Measurements from ENCODE around the gene SEMA3C. TPM values are rescaled to one million over a fixed set of nuclear protein-coding genes. Genes with fewer than 3 reads are reported as not detected.

SEMA3C gene
- total RNA-seq, 1 experiment from 2014 or later = 13.3 TPM

- no TSS peak for BruUV-seq (replicated peaks)
Observed at GRCh38 chr7:80918399-80918798, 452 bp downstream of the SEMA3C start.

GRCh38 chr7:80916770-80917741, 1.8 kb downstream of the SEMA3C start:
- Histone ChIP-seq H3K9me3 (ENCODE audit: low read depth, low read length, poor library complexity, severe bottlenecking) (no peaks in the 10 kb centered on the region), H3K36me3 (ENCODE audit: insufficient read depth, low read length, poor library complexity, severe bottlenecking) (no peaks in the 10 kb centered on the region), H3K4me1 (ENCODE audit: insufficient read depth, low read length, poor library complexity, severe bottlenecking) (peaks cover 10% of the 10 kb centered on the region), H3K27me3 (replicated peaks; ENCODE audit: insufficient read depth, low read depth, low read length, poor library complexity) (no peaks in the 10 kb centered on the region), H3K27ac (ENCODE audit: low read depth, low read length, poor library complexity, severe bottlenecking) (no peak overlapping the region), H3K4me3 (ENCODE audit: low read depth, low read length, poor library complexity, severe bottlenecking) (peak overlapping the region; percentile 60)
- no TSS peak for BruUV-seq (replicated peaks)
- peak; percentile 63 for DNase-seq (ENCODE audit: low spot score)
- POLR2A ChIA-PET (ENCODE audit: low non-redundant PET) = interaction anchor here (0.7 to 0.8 kb wide), 2 partner anchors 10 to 162 kb away, joined by 3 to 4 read pairs; no protein-coding TSS in a partner anchor
- CTCF ChIA-PET = interaction anchor here (0.6 to 1.6 kb wide), 2 partner anchors 175 to 553 kb away, joined by 3 to 7 read pairs; no protein-coding TSS in a partner anchor
- TF ChIP-seq, protein P1, sequence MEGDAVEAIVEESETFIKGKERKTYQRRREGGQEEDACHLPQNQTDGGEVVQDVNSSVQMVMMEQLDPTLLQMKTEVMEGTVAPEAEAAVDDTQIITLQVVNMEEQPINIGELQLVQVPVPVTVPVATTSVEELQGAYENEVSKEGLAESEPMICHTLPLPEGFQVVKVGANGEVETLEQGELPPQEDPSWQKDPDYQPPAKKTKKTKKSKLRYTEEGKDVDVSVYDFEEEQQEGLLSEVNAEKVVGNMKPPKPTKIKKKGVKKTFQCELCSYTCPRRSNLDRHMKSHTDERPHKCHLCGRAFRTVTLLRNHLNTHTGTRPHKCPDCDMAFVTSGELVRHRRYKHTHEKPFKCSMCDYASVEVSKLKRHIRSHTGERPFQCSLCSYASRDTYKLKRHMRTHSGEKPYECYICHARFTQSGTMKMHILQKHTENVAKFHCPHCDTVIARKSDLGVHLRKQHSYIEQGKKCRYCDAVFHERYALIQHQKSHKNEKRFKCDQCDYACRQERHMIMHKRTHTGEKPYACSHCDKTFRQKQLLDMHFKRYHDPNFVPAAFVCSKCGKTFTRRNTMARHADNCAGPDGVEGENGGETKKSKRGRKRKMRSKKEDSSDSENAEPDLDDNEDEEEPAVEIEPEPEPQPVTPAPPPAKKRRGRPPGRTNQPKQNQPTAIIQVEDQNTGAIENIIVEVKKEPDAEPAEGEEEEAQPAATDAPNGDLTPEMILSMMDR (conservative IDR thresholded peaks at IDR 0.05; ENCODE audit: low read depth, low read length) = peak; percentile 77
- TF ChIP-seq EZH2 (IDR thresholded peaks at IDR 0.05; ENCODE audit: borderline replicate concordance, low read depth, low read length, poor library complexity, severe bottlenecking) = no peak
- intact Hi-C loops (cut with micrococcal nuclease; ENCODE audit: unreplicated experiment) = loop anchor here (5.0 kb wide), 3 partner anchors 340 to 555 kb away; no protein-coding TSS in a partner anchor

More at GRCh38 chr7:80918399-80918798, 452 bp downstream of the SEMA3C start:
- H3K4me3 ChIP-seq (ENCODE audit: low read depth, low read length, poor library complexity, severe bottlenecking) = peak overlapping the region; percentile 60
- no peak overlapping the region for H3K27ac ChIP-seq (ENCODE audit: low read depth, low read length, poor library complexity, severe bottlenecking)
- DNase-seq (ENCODE audit: low spot score) = peak; percentile 40
- peaks cover 16% of the 10 kb centered on the region for H3K4me1 ChIP-seq (ENCODE audit: insufficient read depth, low read length, poor library complexity, severe bottlenecking)
- intact Hi-C loops (cut with micrococcal nuclease; ENCODE audit: unreplicated experiment) = loop anchor here (2.0 to 5.0 kb wide), 4 partner anchors 220 to 554 kb away; no protein-coding TSS in a partner anchor
- TF ChIP-seq EZH2 (IDR thresholded peaks at IDR 0.05; ENCODE audit: borderline replicate concordance, low read depth, low read length, poor library complexity, severe bottlenecking) = no peak
- TF ChIP-seq, protein P1 (conservative IDR thresholded peaks at IDR 0.05; ENCODE audit: low read depth, low read length) = no peak
- H3K27me3 ChIP-seq (replicated peaks; ENCODE audit: insufficient read depth, low read depth, low read length, poor library complexity) = no peaks in the 10 kb centered on the region
- no peaks in the 10 kb centered on the region for H3K36me3 ChIP-seq (ENCODE audit: insufficient read depth, low read length, poor library complexity, severe bottlenecking)
- POLR2A ChIA-PET (ENCODE audit: low non-redundant PET) = no interaction called here
- CTCF ChIA-PET = interaction anchor here (0.9 kb wide), 1 partner anchor 552 kb away, joined by 3 read pairs; no protein-coding TSS in a partner anchor
- no peaks in the 10 kb centered on the region for H3K9me3 ChIP-seq (ENCODE audit: low read depth, low read length, poor library complexity, severe bottlenecking)

GRCh38 chr7:80910228-80910627, 8.6 kb downstream of the SEMA3C start:
- H3K27me3 ChIP-seq (replicated peaks; ENCODE audit: insufficient read depth, low read depth, low read length, poor library complexity) = peaks cover 6% of the 10 kb centered on the region
- H3K4me3 ChIP-seq (ENCODE audit: low read depth, low read length, poor library complexity, severe bottlenecking) = no peak overlapping the region
- no TSS peak for BruUV-seq (replicated peaks)
- POLR2A ChIA-PET (ENCODE audit: low non-redundant PET) = no interaction called here
- DNase-seq (ENCODE audit: low spot score) = no peak
- intact Hi-C loops (cut with micrococcal nuclease; ENCODE audit: unreplicated experiment) = no loop called here
- no peaks in the 10 kb centered on the region for H3K36me3 ChIP-seq (ENCODE audit: insufficient read depth, low read length, poor library complexity, severe bottlenecking)
- H3K27ac ChIP-seq (ENCODE audit: low read depth, low read length, poor library complexity, severe bottlenecking) = no peak overlapping the region
- no peaks in the 10 kb centered on the region for H3K9me3 ChIP-seq (ENCODE audit: low read depth, low read length, poor library complexity, severe bottlenecking)
- CTCF ChIA-PET = interaction anchor here (0.5 kb wide), 1 partner anchor 1108 kb away, joined by 3 read pairs; no protein-coding TSS in a partner anchor
- no peak for TF ChIP-seq EZH2 (IDR thresholded peaks at IDR 0.05; ENCODE audit: borderline replicate concordance, low read depth, low read length, poor library complexity, severe bottlenecking)
- TF ChIP-seq, protein P1 (conservative IDR thresholded peaks at IDR 0.05; ENCODE audit: low read depth, low read length) = no peak
- peaks cover 40% of the 10 kb centered on the region for H3K4me1 ChIP-seq (ENCODE audit: insufficient read depth, low read length, poor library complexity, severe bottlenecking)

Data from A673 (cell line).